ENCODE measurements around the gene MICAL3.

The MICAL3 gene

DNA sequence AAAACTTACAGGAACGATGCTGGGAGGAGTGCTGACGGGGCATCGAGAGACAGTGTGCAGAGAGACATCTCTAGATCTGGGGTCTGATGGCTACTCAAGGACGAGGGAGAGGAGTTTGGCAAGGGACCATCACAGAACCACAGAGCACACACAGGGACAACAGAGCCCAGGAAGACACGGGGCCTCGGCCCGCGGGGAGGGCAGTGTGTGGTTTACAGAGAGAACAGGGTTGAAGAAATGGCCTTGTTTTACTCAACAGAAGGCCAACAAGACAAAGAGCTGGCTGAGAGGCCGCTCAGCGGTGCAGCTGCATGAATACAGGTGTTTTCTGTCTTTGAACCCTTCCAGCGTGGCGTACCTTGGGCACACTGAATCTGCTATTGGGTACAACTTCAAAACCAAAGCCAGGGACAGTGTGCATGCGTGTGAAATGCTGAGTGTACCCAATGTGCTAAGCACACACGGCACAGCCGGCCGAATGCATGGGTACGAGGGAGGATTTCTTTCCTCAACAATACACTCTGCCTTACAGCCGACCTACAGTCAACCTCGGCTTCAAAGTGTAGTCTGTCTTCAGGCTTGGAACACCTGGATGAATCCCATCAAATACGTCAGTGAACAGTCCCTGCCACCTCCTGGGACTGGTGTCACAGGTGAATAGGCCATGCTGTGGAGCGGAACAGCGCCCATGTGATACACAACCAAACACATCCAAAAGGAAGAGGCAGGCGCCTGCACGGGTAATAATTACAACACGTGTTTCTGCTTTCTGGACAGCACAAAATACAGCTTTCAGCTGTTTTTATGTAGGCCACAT lies 229.4 kb downstream of the MICAL3 start:
- H3K4me3 ChIP-seq (ENCODE audit: low read depth, low read length): no peak overlapping the region
- TF ChIP-seq, protein P1, sequence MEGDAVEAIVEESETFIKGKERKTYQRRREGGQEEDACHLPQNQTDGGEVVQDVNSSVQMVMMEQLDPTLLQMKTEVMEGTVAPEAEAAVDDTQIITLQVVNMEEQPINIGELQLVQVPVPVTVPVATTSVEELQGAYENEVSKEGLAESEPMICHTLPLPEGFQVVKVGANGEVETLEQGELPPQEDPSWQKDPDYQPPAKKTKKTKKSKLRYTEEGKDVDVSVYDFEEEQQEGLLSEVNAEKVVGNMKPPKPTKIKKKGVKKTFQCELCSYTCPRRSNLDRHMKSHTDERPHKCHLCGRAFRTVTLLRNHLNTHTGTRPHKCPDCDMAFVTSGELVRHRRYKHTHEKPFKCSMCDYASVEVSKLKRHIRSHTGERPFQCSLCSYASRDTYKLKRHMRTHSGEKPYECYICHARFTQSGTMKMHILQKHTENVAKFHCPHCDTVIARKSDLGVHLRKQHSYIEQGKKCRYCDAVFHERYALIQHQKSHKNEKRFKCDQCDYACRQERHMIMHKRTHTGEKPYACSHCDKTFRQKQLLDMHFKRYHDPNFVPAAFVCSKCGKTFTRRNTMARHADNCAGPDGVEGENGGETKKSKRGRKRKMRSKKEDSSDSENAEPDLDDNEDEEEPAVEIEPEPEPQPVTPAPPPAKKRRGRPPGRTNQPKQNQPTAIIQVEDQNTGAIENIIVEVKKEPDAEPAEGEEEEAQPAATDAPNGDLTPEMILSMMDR (IDR thresholded peaks at IDR 0.05; ENCODE audit: low read depth, low read length): no peak

DNA sequence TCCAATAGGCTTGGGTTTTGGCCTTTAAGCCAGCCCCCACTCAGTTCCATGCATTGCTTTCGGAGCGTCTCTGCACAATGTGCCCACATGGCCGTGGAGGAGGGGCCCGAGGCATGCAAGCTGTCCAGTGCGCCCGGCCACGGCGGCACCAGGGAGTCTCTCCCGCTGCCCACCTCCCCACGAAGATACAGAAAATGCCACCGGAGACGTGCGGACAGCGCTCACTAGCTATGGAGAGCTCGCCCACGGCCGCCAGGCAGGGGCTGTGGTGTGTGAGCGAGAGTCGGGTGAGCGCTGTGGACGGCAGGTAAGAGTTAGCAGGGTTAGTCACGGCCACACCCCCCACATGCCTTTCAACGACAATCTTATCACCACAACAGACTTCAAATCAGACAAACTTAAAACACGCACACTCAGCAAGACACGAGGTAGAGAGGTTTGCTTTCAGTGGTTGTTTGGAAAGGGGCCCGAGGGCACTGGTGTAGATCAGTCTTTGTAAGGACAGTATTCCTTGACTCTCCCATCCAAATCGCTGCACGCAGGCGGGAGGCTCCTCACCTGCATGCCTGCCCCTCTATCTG lies 231.4 kb downstream of the MICAL3 start:
- TF ChIP-seq, protein P1 (IDR thresholded peaks at IDR 0.05; ENCODE audit: low read depth, low read length): no peak
- no peak overlapping the region for H3K4me3 ChIP-seq (ENCODE audit: low read depth, low read length)

DNA sequence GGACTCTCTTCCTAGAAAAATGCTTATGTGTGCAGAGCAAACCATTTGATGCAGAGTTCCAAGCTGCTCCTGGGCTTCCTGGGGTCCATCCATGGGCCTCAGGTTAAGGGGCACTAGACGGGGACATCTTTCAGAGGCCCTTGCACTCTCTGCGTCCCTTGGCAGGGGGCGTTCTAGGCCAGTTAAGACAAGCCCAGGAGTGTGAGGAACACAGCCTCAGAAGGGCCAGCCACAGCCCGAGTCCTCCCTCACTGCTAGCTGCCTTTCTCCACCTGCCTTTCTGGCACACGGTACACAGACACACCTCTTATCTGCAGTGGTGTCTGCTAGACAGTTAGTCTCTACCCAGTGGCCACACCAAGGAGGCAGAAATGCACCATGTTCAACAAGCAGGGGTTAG lies 232.1 kb downstream of the MICAL3 start:
- H3K4me3 ChIP-seq (ENCODE audit: low read depth, low read length): no peak overlapping the region
- TF ChIP-seq, protein P1 (IDR thresholded peaks at IDR 0.05; ENCODE audit: low read depth, low read length): no peak

DNA sequence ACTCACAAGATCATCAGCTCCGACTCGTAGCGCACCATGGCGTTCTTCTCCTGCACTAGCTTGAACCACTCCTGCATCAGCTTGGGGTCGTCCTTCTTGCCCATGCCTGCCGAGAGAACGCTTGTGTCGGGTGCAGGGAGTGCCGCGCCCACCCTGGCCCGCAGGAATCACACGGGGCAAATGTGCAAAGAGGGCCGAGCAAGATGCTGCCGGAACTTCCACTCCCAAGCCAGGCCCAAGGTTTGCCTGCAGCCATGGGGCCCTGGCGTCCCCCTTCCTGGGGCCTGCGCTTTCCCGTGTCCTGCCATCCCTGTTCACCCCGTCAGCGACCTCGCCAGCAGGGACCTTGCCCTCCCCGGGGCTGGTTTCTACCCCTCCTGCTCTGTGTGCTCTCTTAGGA lies 233.2 kb downstream of the MICAL3 start:
- no peak overlapping the region for H3K4me3 ChIP-seq (ENCODE audit: low read depth, low read length)

DNA sequence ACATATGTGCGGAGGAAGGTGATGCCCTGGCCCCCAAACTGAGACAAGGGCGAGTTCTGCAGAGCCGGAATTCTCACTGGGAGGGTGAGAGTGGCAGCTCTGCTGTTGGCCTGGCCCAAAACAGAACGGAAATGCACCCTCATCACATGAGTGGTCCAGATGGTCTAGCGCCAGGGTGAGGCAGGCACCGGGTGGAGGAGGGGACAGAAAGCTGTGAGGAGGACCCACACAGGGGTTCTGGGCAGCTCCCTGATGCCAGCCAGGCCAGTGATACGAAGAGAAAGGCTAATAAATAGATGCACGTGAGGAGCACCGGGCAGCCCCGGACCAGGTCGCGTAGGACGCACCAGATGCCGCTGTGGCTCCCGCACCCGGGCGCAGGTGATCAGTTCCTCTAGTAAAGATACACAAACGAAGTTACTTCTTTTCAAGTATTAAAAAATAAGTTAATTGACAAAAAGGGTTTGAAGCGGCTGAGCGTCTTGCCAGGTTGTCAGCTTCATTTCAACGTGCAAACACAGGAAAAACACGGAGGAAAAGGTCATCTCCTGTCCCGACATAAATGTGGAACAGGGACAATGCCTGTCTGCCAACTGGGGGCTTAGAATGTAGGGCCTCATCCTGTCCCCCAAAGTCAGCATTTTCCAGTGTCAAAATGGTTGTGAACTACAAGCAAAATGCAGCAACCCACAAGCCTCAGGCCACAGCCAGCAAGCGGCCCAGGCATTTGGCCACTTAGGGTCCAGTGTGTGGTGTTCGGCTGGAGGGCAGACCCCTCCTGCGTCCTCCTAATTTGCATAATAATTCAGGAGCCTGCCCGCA lies 234.8 kb downstream of the MICAL3 start:
- TF ChIP-seq, protein P1 (IDR thresholded peaks at IDR 0.05; ENCODE audit: low read depth, low read length): no peak
- no peak overlapping the region for H3K4me3 ChIP-seq (ENCODE audit: low read depth, low read length)

More for the DNA sequence above, 233.2 kb downstream of the MICAL3 start:
- TF ChIP-seq, protein P1 (IDR thresholded peaks at IDR 0.05; ENCODE audit: low read depth, low read length): no peak

DNA sequence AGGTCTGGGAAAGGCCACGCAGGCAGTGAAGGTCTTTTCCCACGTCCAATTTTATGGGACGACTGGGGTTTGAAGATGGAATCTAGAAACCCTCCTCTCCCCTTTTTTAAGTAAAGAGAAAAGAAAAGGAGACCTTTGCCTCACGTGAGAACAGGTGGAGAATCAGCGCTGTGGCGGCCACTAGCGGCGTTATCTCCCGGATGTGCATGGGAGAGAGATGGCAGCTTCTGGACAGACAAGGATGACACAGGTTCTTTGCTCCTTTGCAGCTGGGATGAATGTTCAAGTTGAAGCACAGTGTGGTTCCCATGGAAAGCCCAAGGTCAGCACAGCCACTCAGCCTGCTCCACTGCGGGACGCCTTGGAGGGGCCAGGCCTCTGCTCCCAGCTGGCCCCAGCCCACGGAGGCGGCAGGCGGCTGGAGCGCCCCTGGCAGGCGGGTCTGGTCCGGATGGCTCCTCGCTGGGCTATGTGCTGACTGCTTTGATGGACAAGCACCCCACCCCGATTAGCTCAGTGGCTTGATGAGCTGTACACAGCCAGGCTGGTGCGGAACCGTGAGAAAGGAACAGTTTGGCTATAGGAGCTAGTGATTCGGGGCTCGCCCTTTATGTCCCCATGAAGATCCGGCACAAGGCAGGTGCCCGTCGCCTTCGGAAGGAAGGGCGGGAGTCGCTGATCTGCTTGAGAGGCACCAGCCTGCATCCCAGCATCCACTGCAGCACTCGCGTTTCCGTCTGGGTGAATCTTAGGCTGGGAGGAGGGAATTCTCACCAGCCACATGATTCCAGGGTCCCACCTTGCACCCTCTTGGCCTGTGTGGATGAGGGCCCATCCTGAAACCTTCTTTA lies 235.6 kb downstream of the MICAL3 start:
- TF ChIP-seq, protein P1 (IDR thresholded peaks at IDR 0.05; ENCODE audit: low read depth, low read length): no peak
- no peak overlapping the region for H3K4me3 ChIP-seq (ENCODE audit: low read depth, low read length)

Data from WI38 (cell line).